ENCODE data around the gene RBMXL3.
"Not testable (repeated sequence)": the region's sequence is repeated elsewhere in the genome, so short reads cannot be mapped to it uniquely, and the experiment has no call there.

Gene RBMXL3

DNA sequence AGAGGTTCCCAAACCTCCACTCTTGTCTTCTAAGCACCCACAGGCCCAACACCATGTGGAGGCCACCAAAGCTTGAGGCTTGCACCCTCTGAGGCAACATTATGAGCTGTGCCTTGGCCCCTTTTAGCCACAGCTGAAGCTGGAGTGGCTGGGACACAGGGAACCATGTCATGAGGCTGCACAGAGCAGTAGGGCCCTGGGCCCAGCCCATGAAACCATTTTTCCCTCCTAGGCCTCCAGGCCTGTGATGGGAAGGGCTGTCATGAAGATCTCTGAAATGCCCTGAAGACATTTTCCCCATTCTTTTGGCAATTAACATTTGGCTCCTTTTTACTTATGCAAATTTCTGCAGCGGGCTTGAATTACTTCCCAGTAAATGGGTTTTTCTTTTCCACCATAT lies 14.8 kb downstream of the RBMXL3 start:
- Histone ChIP-seq H3K36me3 (ENCODE audit: insufficient read depth, low read length) (no peaks in the 10 kb centered on the region), H3K4me1 (ENCODE audit: insufficient read depth, low read length) (no peaks in the 10 kb centered on the region), H3K27me3 (ENCODE audit: insufficient read depth, low read length) (no peaks in the 10 kb centered on the region), H2AFZ (ENCODE audit: low read depth, low read length) (no peak overlapping the region), H3K9me3 (ENCODE audit: low read length) (peaks cover 10% of the 10 kb centered on the region), H3K4me3 (ENCODE audit: low read length) (no peak overlapping the region)

DNA sequence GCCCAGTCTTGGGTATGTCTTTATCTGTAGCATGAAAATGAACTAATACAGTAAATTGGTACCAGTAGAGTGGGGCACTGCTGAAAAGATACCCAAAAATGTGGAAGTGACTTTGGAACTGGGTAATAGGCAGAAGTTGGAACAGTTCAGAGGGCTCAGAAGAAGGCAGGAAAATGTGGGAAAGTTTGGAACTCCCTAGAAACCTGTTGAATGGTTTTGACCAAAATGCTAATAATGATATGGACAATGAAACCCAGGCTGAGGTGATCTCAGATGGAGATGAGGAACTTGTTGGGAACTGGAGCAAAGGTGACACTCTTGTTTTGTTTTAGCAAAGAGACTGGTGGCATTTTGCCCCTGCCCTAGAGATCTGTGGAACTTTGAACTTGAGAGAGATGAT lies 20.3 kb downstream of the RBMXL3 start:
- H2AFZ ChIP-seq (ENCODE audit: low read depth, low read length); H3K9me3 ChIP-seq (ENCODE audit: low read length); H3K27me3 ChIP-seq (ENCODE audit: insufficient read depth, low read length); H3K4me3 ChIP-seq (ENCODE audit: low read length); H3K4me1 ChIP-seq (ENCODE audit: insufficient read depth, low read length); H3K36me3 ChIP-seq (ENCODE audit: insufficient read depth, low read length): not testable (repeated sequence)

DNA sequence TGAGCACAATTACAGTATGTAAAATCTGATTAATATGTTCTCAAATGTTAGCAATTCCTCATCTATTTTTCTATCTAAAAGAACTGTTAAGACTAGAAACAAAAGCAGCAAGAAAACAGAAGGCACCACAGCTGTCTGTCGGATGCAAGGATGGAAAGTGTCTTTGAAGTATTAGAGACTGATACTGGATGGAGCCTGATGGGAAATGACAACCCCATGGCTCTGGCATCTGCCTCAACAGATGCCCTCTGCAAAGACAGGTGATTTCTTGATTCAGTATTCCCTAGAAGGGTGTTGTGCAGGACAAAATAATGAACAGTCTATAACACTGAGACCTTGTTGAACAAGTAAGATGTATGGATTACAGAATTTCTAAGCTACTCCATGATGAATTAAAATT lies 24.9 kb downstream of the RBMXL3 start:
- Histone ChIP-seq H3K27me3 (ENCODE audit: insufficient read depth, low read length) (no peaks in the 10 kb centered on the region), H3K9me3 (ENCODE audit: low read length) (no peaks in the 10 kb centered on the region), H2AFZ (ENCODE audit: low read depth, low read length) (no peak overlapping the region), H3K4me3 (ENCODE audit: low read length) (no peak overlapping the region), H3K4me1 (ENCODE audit: insufficient read depth, low read length) (no peaks in the 10 kb centered on the region), H3K36me3 (ENCODE audit: insufficient read depth, low read length) (no peaks in the 10 kb centered on the region)

DNA sequence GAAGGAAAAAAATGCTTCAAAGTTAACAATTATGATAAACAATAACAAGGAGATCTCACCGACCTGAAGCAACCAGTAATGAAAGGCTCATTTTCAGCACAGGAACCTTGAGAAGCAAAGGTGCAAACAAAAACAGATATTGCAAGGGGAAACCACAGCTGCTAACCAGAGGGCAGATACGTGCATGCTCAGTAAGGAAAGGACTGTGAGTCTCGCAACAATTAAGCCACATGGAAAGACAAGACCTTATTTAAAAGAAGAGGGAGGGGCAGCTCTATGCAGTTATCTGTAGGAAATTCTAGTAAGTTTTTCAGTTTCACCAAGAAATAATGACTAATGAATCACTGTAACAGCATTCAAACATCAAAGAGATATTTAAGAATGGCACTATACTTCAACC lies 25.4 kb downstream of the RBMXL3 start:
- no peak overlapping the region for H2AFZ ChIP-seq (ENCODE audit: low read depth, low read length)
- H3K4me1 ChIP-seq (ENCODE audit: insufficient read depth, low read length): no peaks in the 10 kb centered on the region
- no peaks in the 10 kb centered on the region for H3K9me3 ChIP-seq (ENCODE audit: low read length)
- H3K36me3 ChIP-seq (ENCODE audit: insufficient read depth, low read length): no peaks in the 10 kb centered on the region
- no peaks in the 10 kb centered on the region for H3K27me3 ChIP-seq (ENCODE audit: insufficient read depth, low read length)
- no peak overlapping the region for H3K4me3 ChIP-seq (ENCODE audit: low read length)

DNA sequence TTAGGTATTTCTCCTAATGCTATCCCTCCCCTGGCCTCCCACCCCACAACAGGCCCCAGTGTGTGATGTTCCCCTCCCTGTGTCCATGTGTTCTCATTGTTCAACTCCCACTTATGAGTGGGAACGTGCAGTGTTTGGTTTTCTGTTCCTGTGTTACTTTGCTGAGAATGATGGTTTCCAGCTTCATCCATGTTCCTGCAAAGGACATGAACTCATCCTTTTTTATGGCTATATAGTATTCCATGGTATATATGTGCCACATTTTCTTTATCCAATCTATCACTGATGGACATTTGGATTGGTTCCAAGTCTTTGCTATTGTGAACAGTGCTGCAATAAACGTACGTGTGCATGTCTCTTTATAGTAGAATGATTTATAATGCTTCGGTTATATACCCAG lies 28.1 kb downstream of the RBMXL3 start:
- H3K4me3 ChIP-seq (ENCODE audit: low read length); H2AFZ ChIP-seq (ENCODE audit: low read depth, low read length); H3K27me3 ChIP-seq (ENCODE audit: insufficient read depth, low read length); H3K4me1 ChIP-seq (ENCODE audit: insufficient read depth, low read length); H3K36me3 ChIP-seq (ENCODE audit: insufficient read depth, low read length); H3K9me3 ChIP-seq (ENCODE audit: low read length): not testable (repeated sequence)

DNA sequence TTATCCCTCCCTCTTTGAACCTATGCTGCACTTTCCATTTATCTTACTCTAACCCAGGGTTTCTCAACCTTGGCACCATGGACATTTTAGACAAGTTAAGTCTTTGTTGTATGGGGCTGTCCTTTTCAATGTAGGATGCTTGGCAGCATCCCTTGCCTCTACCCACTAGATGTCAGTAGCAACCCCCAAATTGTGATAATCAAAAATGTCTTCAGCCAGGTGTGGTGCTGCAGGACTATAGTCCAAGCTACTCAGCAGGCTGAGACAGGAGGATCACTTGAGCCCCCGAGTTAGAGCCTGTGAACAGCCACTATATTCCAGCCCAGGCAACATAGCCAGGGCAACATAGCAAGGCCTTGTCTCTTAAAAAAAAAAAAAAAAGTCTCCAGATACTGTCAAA lies 37.7 kb downstream of the RBMXL3 start:
- Histone ChIP-seq H3K27me3 (ENCODE audit: insufficient read depth, low read length) (no peaks in the 10 kb centered on the region), H3K36me3 (ENCODE audit: insufficient read depth, low read length) (no peaks in the 10 kb centered on the region), H3K9me3 (ENCODE audit: low read length) (no peaks in the 10 kb centered on the region), H3K4me3 (ENCODE audit: low read length) (no peak overlapping the region), H3K4me1 (ENCODE audit: insufficient read depth, low read length) (peaks cover 2% of the 10 kb centered on the region), H2AFZ (ENCODE audit: low read depth, low read length) (no peak overlapping the region)

GRCh38 chrX:115229337-115230003 lies 40.3 kb downstream of the RBMXL3 start:
- Histone ChIP-seq H3K27me3 (ENCODE audit: insufficient read depth, low read length) (no peaks in the 10 kb centered on the region), H3K4me3 (ENCODE audit: low read length) (no peak overlapping the region), H3K9me3 (ENCODE audit: low read length) (no peaks in the 10 kb centered on the region)

DNA sequence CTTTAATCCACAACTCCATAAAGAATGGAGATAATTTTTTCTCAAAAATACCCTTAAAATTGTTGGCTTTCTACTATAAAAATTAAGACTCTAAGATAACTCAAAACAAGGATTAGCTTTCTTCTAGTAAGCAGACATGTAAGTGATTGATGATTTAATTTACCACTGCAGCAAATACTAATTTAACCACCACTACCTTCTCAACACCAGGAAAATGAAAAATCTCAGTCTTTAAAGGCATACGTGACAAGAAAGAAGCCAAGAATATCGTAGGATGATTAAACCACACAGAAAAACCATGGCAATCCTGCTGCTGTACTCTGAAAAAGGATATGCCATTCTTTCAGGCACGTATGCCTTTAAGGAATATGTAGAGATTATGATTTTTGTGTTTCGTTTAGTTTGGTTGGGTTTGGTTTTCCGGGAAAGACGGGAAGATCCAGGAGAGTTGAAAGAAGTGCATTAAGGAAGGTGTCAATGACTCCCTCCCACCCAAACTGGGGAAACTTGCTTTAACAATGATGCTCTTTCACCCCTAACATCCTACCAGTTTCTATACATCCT lies 43.8 kb downstream of the RBMXL3 start:
- Histone ChIP-seq H2AFZ (ENCODE audit: low read depth, low read length) (peak overlapping the region; percentile 28), H3K27me3 (ENCODE audit: insufficient read depth, low read length) (peaks cover 5% of the 10 kb centered on the region), H3K4me1 (ENCODE audit: insufficient read depth, low read length) (peaks cover 7% of the 10 kb centered on the region), H3K4me3 (ENCODE audit: low read length) (peak overlapping the region; percentile 75), H3K9me3 (ENCODE audit: low read length) (no peaks in the 10 kb centered on the region), H3K36me3 (ENCODE audit: insufficient read depth, low read length) (no peaks in the 10 kb centered on the region)

More at GRCh38 chrX:115229337-115230003, 40.3 kb downstream of the RBMXL3 start:
- H3K4me1 ChIP-seq (ENCODE audit: insufficient read depth, low read length): peaks cover 7% of the 10 kb centered on the region
- H2AFZ ChIP-seq (ENCODE audit: low read depth, low read length): no peak overlapping the region
- H3K36me3 ChIP-seq (ENCODE audit: insufficient read depth, low read length): no peaks in the 10 kb centered on the region

GRCh38 chrX:115233497-115234455 lies 44.6 kb downstream of the RBMXL3 start, which contains the start of gene LRCH2:
Gene LRCH2, minus strand, starts transcription at chrX:115234096. Its CDS starts 55 bp downstream, at chrX:115234041.
- Histone ChIP-seq H3K4me1 (ENCODE audit: insufficient read depth, low read length) (peaks cover 7% of the 10 kb centered on the region), H3K27me3 (ENCODE audit: insufficient read depth, low read length) (peaks cover 5% of the 10 kb centered on the region), H3K4me3 (ENCODE audit: low read length) (peak within 1 kb of the TSS; percentile 75), H3K36me3 (ENCODE audit: insufficient read depth, low read length) (no peaks in the 10 kb centered on the region), H3K9me3 (ENCODE audit: low read length) (no peaks in the 10 kb centered on the region), H2AFZ (ENCODE audit: low read depth, low read length) (peak within 1 kb of the TSS; percentile 67)

GRCh38 chrX:115234461-115234860 lies 45.3 kb downstream of the RBMXL3 start:
- Histone ChIP-seq H3K4me1 (ENCODE audit: insufficient read depth, low read length) (peaks cover 7% of the 10 kb centered on the region), H3K9me3 (ENCODE audit: low read length) (no peaks in the 10 kb centered on the region), H2AFZ (ENCODE audit: low read depth, low read length) (peak overlapping the region; percentile 67), H3K4me3 (ENCODE audit: low read length) (peak overlapping the region; percentile 75), H3K36me3 (ENCODE audit: insufficient read depth, low read length) (no peaks in the 10 kb centered on the region), H3K27me3 (ENCODE audit: insufficient read depth, low read length) (peaks cover 5% of the 10 kb centered on the region)

- no peaks in the 10 kb centered on the region for H3K36me3 ChIP-seq (ENCODE audit: insufficient read depth, low read length)
- H3K9me3 ChIP-seq (ENCODE audit: low read length): no peaks in the 10 kb centered on the region
- H3K4me3 ChIP-seq (ENCODE audit: low read length): no peak overlapping the region
Observed at GRCh38 chrX:115236560-115236959, 47.4 kb downstream of the RBMXL3 start.

DNA sequence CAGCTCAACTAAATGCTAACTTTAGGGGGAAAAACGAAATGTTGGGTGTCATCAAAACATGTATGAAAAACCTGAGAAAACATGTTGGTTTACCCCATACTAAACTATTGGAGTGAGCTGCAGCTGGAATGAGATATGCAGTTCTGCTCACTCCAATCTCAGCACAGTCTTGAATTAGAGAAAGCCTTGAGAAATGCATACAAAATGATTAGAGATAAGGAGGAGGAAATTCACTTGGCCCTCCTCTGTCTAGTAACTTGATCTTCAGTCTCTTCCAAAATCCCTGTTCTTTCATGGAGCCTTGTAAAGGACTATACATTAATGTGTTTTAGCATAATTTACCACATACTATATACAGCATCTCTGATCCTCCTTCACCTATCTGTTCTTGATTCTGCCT lies 47.8 kb downstream of the RBMXL3 start:
- peaks cover 5% of the 10 kb centered on the region for H3K27me3 ChIP-seq (ENCODE audit: insufficient read depth, low read length)
- no peak overlapping the region for H2AFZ ChIP-seq (ENCODE audit: low read depth, low read length)
- no peaks in the 10 kb centered on the region for H3K9me3 ChIP-seq (ENCODE audit: low read length)
- H3K4me3 ChIP-seq (ENCODE audit: low read length): no peak overlapping the region
- H3K36me3 ChIP-seq (ENCODE audit: insufficient read depth, low read length): no peaks in the 10 kb centered on the region
- peaks cover 3% of the 10 kb centered on the region for H3K4me1 ChIP-seq (ENCODE audit: insufficient read depth, low read length)

More at GRCh38 chrX:115236560-115236959, 47.4 kb downstream of the RBMXL3 start:
- Histone ChIP-seq H2AFZ (ENCODE audit: low read depth, low read length) (no peak overlapping the region), H3K4me1 (ENCODE audit: insufficient read depth, low read length) (peaks cover 7% of the 10 kb centered on the region), H3K27me3 (ENCODE audit: insufficient read depth, low read length) (peaks cover 5% of the 10 kb centered on the region)

Data from neuron (in vitro differentiated cells).